Heart right ventricle (tissue), 16 donors: ENCODE results near the gene FRS2. TPM values are rescaled to one million over a fixed set of nuclear protein-coding genes. Genes with fewer than 3 reads are reported as not detected.
"Not testable (repeated sequence)": the region's sequence is repeated elsewhere in the genome, so short reads cannot be mapped to it uniquely, and the experiment has no call there.

ENCODE experiments used
- ATAC-seq, 8 donors: fragments of 200-7000 bp; cut with Tn5 transposase; one replicate each; pipeline ENCODE4 v1.9.1; 2020; ENCODE audit warnings: mild to moderate bottlenecking in 8 of 8, moderate library complexity in 8 of 8, moderate number of reproducible peaks in 1 of 8
- DNase-seq, 2 donors: peaks; one replicate each; pipeline ENCODE4 v3.0.0-alpha.2; 2020
- H3K27ac ChIP-seq, 10 donors: fragments of 200-600 bp; sonication (generic) in 2 of 10; one replicate each; pipeline versions ENCODE4 v1.5.0 to v1.8.0; 2020 to 2022; ENCODE audit warnings: mild to moderate bottlenecking in 3 of 10
- H3K27me3 ChIP-seq, 7 donors: fragments of 200-600 bp; one replicate each; pipeline ENCODE4 v1.8.0; 2021 to 2022; ENCODE audit warnings: mild to moderate bottlenecking in 2 of 7
- H3K36me3 ChIP-seq, 9 donors: fragments of 200-600 bp; sonication (generic) in 1 of 9; one replicate each; pipeline versions ENCODE4 v1.5.0 to v1.8.0; 2020 to 2022; ENCODE audit warnings: mild to moderate bottlenecking in 2 of 9
- H3K4me1 ChIP-seq, 9 donors: fragments of 200-600 bp; sonication (generic) in 1 of 9; one replicate each; pipeline versions ENCODE4 v1.5.0 to v1.8.0; 2020 to 2022; ENCODE audit warnings: mild to moderate bottlenecking in 4 of 9
- H3K4me3 ChIP-seq, 10 donors: fragments of 200-600 bp; sonication (generic) in 2 of 10; one replicate each; pipeline versions ENCODE4 v1.5.0 to v1.8.0; 2020 to 2022; ENCODE audit warnings: mild to moderate bottlenecking in 7 of 10, moderate library complexity in 2 of 10
- H3K9me3 ChIP-seq, 11 donors: fragments of 200-600 bp in 10 of 11; sonication (generic) in 2 of 11; one replicate each; pipeline versions ENCODE4 v1.5.0 to v1.8.0; 2013 to 2022; ENCODE audit warnings: mild to moderate bottlenecking in 2 of 11, control low read depth in 1 of 11, moderate library complexity in 1 of 11
- CTCF ChIP-seq, 9 donors: fragments of 200-600 bp; sonication (generic) in 2 of 9; IDR thresholded peaks; one replicate each; pipeline versions ENCODE4 v1.5.0 to v1.8.0; 2021 to 2022; ENCODE audit warnings: antibody characterized with exemption in 9 of 9, mild to moderate bottlenecking in 5 of 9, moderate library complexity in 1 of 9
- WGBS, 2 donors: extraction: QIAGEN DNeasy Blood & Tissue Kit; methylation state at CpG; one replicate each; pipeline ENCODE4 v1.1.7; 2013; ENCODE audit warnings: inconsistent platforms in 1 of 2; 5-methylcytosine and 5-hydroxymethylcytosine counted together
- intact Hi-C, 10 donors: fragments of 100-400 bp; cut with DNase I; formaldehyde crosslinking; loops; one replicate each; pipeline versions ENCODE4 v1.11.1 to v1.14.2; 2022
- polyA plus RNA-seq, 2 donors: library from polyadenylated mRNA; stranded (reverse); fragments of 200-250 nt; gene quantifications; one replicate each; pipeline ENCODE4 v1.2.3, GENCODE V29; 2013
- total RNA-seq, 10 donors: library from RNA; stranded (reverse); fragmentation: NEBNext Ultra II Directional in 3 of 10; extraction: Animal tissue kit (Norgen Biotek cat#: 25700) in 3 of 10; gene quantifications; one replicate each; pipeline versions ENCODE4 v1.2.1 to v1.2.4, GENCODE V29; 2021 to 2023
- donor health status: Arrhythmogenic right ventricular cardiomyopathy.
- donor health status: ischemic (EF 13 %, LVEDD 7.1; RV severe dilation, severe dysfunction).
- donor health status: healthy with polysubstance abuse.
- donor health status: DM: no; HTN: yes; CAD: no.
- donor health status: DM: no; HTN: no; CAD: no.
- donor health status: ischemic (EF 25% LVEDD 6.9; RV normal size, moderate dysfunction).
- donor health status: ischemic (EF 25% LVEDD 5.7; RV mildly dilated, moderate dysfunction).
- donor health status: healthy.
- donor health status: DM: yes; HTN: yes; CAD: no.
- donor health status: Ischemic cardiomyopathy.
- donor health status: ischemic (EF 35%, LVEDD 5.7; RV mildly dilated, moderate dysfunction).
- donor health status: nonischemic (EF 11% LVEDD 7.7; RV severe dilation, severe dysfunction).
- donor health status: DM: yes; HTN: yes; CAD: no.
- donor health status: PGD.
- donor health status: ischemic (EF 29% LVEDD 5.4; RV normal size, mild dysfunction).
- donor health status: nonischemic (EF 23%, LVEDD 6.1; RV moderate dilation, normal function).

Gene FRS2
- total and polyA plus RNA-seq, 12 donors, result 2.9 to 26.0 (median 19.7) TPM

DNA sequence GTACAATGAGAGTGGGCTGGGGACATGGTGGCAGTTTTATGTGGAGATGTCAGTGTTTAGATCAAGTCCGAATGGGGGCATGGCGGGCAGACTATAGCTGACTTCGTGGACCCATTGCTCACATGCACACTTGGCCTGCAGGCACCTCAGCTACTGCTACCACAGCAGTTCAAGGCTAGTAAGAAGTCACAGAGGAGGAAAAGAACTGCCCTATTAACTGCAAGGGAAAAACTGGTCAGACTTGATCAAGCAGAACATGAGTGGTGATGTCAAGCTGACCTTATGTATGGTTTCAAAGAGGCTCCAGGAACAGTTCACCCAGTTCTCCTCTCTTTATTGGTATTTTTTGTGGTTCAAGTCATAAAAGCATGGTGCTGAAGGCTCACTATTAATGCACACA is 30.2 kb upstream of the FRS2 start:
- Histone ChIP-seq H3K27ac (no peak overlapping the region), H3K4me1 (peaks cover 0 to 7% (median 0%) of the 10 kb centered on the region in 9 donors), H3K36me3 (no peaks in the 10 kb centered on the region), H3K27me3 (no peaks in the 10 kb centered on the region), H3K4me3 (no peak overlapping the region), H3K9me3 (no peaks in the 10 kb centered on the region)
- intact Hi-C loops, result no loop called here
- ATAC-seq (no peak), DNase-seq (no peak)
- no peak for TF ChIP-seq CTCF (IDR thresholded peaks at IDR 0.05)
- WGBS, 2 donors, result 88 to 95% methylated on average over 3 of the region's 3 CpGs

DNA sequence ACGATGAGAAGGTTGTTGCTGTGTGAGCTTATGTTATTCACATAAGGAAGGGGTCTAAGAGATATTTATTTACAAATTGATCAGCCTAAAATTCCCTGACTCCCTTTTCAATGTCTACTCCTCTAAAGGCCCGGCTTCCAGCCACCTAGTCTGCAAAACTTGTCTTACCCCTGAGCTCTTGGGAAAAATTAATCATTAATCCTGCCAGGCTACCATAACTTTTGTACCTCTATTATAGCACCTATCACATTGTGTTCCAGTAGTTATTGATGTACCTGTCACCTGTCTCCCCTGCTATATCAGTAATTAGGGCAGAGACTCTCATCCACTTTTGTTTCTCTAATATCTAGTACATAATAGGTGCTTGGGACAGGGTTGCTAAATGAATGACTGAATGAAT is 29.3 kb upstream of the FRS2 start:
- no peak for TF ChIP-seq CTCF (IDR thresholded peaks at IDR 0.05)
- Histone ChIP-seq H3K36me3 (no peaks in the 10 kb centered on the region), H3K9me3 (no peaks in the 10 kb centered on the region), H3K4me3 (no peak overlapping the region), H3K27me3 (no peaks in the 10 kb centered on the region), H3K27ac (no peak overlapping the region), H3K4me1 (peaks cover 0 to 2% (median 0%) of the 10 kb centered on the region in 9 donors)
- 78 to 87% methylated on average over 2 of the region's 2 CpGs for WGBS, 2 donors
- ATAC-seq (no peak), DNase-seq (no peak)
- intact Hi-C loops, result no loop called here

DNA sequence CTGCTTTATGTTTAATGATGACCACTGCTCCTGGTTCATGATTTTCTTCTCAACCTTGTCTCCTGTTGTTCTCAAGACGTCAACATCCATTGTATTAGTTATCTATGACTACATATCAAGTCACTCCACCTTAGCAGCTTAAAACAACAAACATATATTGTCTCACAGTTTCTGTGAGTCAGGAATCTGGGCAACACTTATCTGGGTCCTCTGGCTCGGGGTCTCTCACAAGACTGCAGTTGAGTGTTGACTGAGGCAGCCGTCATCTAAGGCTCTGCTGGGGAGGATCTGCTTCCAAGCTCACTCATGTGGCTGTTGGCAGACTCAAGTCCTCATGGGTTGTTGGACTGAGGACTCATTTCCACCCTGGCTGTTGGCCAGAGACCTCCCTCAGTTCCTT is 27.3 kb upstream of the FRS2 start:
- Histone ChIP-seq H3K4me1 (no peaks in the 10 kb centered on the region), H3K27ac (no peak overlapping the region), H3K9me3 (no peaks in the 10 kb centered on the region), H3K4me3 (no peak overlapping the region), H3K27me3 (no peaks in the 10 kb centered on the region), H3K36me3 (no peaks in the 10 kb centered on the region)
- intact Hi-C loops, result no loop called here
- WGBS, 2 donors, result 53 to 55% methylated on average over 3 of the region's 3 CpGs
- DNase-seq (no peak), ATAC-seq (no peak)
- TF ChIP-seq CTCF (IDR thresholded peaks at IDR 0.05), result no peak

DNA sequence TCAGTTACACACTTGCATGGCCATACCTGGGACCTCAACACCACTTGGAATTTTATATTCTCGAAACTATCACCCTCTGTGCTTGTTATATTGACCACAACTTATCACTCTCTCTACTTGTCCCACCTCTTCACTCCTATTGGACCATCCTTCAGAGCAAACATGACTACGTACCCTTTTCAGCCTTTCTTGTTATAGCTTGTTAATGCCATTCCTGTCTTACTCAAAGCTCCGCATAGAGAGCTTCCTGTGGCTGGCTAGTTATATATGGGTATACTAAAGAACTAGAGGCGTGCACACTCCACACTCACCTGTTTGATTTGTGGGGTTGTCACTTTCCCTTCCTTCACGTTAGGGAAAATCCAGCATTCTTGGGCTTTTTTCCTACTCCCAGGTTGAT is 26.3 kb upstream of the FRS2 start:
- no peaks in the 10 kb centered on the region for H3K27me3 ChIP-seq
- no peak overlapping the region for H3K27ac ChIP-seq
- ATAC-seq (no peak), DNase-seq (no peak)
- WGBS, 2 donors, result 91 to 93% methylated on average over 5 of the region's 5 CpGs
- no peaks in the 10 kb centered on the region for H3K9me3 ChIP-seq
- no peak overlapping the region for H3K4me3 ChIP-seq
- H3K36me3 ChIP-seq, result no peaks in the 10 kb centered on the region
- H3K4me1 ChIP-seq, result no peaks in the 10 kb centered on the region
- no peak for TF ChIP-seq CTCF (IDR thresholded peaks at IDR 0.05)
- intact Hi-C loops, result no loop called here

DNA sequence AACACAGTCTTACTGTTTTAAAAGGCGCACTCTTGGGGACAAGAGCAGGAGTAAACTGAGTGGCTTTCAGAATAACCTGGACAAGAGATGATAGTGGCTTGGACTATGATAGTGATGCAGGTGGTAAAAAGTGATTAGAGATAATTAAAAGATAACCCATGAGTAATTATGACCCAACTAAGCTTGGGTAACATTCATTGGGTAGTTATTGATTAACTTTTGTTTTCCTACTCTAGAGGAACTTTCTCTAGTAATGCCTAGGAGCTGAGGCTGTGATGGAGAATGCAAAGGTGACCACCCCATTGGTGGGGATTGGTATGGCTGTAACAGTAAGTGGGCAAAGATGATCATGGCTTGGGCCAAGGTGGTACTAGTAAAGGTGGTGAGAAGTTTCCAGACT is 22.3 kb upstream of the FRS2 start:
- no peak for TF ChIP-seq CTCF (IDR thresholded peaks at IDR 0.05)
- WGBS, 2 donors, result 100% methylated on average over 1 of the region's 1 CpG
- Histone ChIP-seq H3K9me3 (no peaks in the 10 kb centered on the region), H3K27ac (no peak overlapping the region), H3K4me3 (no peak overlapping the region), H3K4me1 (no peaks in the 10 kb centered on the region), H3K27me3 (no peaks in the 10 kb centered on the region), H3K36me3 (no peaks in the 10 kb centered on the region)
- DNase-seq (no peak), ATAC-seq (no peak)
- intact Hi-C loops, result no loop called here

DNA sequence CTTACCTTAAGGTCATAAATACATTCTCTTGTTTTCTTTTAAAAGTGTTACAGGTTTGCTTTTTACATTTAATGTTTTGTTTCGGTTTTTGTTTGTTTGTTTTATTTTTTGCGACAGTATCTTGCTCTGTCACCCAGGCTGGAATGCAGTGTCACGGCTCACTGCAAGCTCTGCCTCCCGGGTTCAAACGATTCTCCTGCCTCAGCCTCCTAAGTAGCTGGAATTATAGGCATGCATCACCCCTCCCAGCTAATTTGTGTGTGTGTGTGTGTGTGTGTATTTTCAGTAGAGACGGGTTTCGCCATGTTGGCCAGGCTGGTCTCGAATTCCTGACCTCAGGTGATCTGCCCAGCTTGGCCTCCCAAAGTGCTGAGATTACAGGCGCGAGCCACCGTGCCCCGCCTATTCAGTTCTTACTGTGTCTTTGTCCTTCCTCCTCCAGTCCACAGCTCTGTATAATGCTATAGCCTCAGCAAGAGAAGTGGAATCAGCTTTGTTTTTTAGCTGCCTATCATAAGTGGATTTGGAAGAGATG is 17.5 kb upstream of the FRS2 start:
- H3K9me3 ChIP-seq, H3K36me3 ChIP-seq, H3K4me3 ChIP-seq, DNase-seq, H3K4me1 ChIP-seq, H3K27me3 ChIP-seq, H3K27ac ChIP-seq, ATAC-seq, intact Hi-C loops: not testable (repeated sequence)
- WGBS, 2 donors, result 90 to 92% methylated on average over 12 of the region's 12 CpGs
